HG02852 (cell line): ENCODE results near the gene ABLIM2.
A peak's percentile ranks its signal among the peaks of the same experiment; 100 is the strongest.
"Not testable (repeated sequence)": the region's sequence is repeated elsewhere in the genome, so short reads cannot be mapped to it uniquely, and the experiment has no call there.

Source experiments
- ATAC-seq: cut with Tn5 transposase; IDR thresholded peaks from one replicate; pipeline ENCODE4 v1.9.1; 2021; ENCODE audit warnings: mild to moderate bottlenecking, moderate library complexity; ENCODE audit not compliant: unreplicated experiment

Gene ABLIM2

DNA sequence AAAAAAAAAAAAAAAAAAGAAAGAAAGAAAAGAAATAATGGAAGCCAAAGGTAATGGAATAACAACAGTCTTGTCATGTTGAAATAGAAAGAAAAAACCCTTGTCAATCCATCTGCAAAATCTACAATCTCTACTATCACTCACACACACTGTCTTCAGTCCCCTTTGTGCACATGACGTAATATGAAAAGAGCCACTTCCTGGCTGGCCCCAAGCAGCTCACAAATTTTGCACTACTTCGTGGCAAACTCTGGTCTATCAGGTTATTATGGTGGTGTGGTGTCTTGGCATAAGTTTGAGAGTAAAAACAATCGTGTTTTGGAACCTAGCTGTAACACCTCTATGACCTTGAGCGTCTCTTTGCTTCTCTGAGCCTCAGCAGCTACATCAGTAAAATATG lies 210.7 kb downstream of the ABLIM2 start:
- no peak for ATAC-seq

DNA sequence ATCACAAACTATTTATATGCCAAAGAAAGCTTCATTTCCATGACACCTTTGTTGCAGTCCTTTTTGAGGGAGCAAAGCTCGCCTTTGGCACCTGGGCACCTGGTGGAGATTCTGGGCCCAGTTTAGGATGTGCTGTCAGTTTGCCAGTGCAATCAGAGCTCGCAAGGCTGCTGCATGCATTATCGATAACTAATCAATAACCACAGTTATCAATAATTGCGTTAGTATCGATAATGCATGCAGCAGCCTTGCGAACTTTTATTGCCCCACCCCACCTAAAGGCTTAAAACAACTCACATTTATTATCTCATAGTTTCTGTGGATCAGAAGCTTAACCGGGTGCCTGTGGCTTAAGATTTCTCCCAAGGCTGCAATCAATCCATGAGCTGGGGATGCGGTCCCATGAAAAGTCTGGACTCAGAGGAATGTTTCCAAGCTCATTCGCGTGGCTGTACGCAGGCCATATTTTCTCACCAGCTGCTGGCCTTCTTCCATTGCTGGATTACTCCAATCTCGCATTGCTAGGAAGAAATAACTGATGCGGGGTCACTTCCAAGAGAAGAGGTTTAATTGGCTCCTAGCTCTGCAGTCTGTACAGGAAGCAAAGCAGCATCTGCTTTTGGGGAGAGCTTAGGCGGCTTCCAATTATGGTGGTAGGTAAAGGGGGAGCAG lies 212.8 kb downstream of the ABLIM2 start:
- no peak for ATAC-seq

DNA sequence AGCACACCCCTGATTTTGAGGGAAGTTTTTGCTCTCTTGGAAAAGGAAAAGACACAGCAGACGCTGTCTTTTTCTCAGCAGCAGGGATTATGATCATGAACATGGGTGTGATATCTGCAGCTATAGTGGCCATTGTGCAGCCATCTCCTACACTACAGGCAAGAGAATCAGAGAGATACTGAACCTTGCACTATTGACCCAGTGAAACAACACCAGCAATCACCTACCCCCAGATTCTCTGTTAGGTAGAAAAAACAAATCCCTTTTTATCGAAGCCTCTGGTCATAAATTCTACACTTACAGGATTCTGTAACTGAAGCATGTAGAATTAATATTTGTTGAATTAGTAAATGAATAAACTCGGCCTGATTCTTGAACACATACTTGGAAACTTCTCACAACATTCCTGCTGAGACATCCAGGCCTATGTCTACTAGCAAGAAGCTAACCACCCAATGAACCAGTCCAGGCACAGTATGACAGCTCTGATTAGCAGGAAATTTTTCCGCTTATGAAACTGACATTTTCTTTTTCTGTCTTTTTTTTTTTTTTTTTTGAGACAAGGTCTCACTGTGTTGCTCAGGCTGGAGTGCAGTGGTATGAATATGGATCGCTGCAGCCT lies 213.9 kb downstream of the ABLIM2 start:
- ATAC-seq: no peak

DNA sequence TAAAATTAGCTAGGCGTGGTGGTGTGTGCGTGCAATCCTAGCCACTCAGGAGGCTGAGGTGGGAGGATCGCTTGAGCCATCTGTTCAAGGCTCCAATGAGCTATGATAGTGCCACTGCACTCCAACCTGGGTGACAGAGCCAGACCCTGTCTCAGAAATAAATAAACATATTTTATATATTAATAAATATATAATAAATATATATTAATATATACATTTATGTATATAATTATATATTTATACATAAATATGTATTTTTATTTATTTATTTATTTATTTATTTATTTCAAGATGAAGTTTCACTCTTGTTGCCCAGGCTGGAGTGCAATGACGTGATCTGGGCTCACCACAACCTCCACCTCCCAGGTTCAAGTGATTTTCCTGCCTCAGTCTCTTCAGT lies 214.9 kb downstream of the ABLIM2 start:
- not testable (repeated sequence) for ATAC-seq

DNA sequence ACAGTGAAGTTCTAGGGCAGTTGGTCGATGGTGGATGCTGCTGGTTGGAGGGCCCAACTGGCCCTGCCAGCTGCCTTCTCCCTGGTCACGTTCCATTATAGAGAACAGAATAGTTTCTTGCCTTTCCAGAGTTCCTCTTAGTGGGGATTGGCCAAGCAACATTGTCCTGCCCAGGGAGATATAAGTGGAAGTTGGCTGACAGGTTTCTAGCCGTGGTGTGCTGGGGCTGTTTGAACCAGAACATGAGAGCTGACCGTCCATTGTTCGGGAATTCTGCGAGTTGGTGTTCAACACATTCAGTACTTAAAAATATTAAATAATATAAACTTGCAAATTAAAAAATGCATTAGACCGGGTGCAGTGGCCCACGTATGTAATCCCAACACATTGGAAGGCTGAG lies 215.4 kb downstream of the ABLIM2 start:
- ATAC-seq: no peak

DNA sequence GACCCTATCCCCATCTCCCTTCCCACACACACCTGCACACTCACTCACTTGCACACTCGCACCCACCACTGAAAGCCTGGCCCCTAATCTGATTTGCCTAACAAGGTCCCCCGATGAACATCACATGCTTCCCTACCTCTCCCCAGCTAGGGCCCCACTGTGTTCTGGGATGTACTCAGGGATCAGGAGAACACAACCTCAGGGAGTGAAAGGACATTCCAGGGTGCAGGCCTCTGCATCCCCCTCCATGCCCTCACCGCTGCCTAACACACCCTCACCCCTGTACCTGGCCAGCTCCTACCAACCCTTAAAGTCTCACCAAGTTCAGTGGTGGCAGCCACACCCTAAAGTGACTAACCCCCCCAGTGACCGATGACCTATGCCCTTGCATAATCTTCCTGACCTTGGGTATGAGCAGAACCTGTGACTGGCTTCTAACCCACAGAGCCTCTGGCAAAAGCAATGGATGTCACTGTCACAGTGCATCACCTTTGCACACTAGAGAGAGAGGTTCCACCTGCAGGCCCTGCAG lies 216.6 kb downstream of the ABLIM2 start:
- no peak for ATAC-seq

DNA sequence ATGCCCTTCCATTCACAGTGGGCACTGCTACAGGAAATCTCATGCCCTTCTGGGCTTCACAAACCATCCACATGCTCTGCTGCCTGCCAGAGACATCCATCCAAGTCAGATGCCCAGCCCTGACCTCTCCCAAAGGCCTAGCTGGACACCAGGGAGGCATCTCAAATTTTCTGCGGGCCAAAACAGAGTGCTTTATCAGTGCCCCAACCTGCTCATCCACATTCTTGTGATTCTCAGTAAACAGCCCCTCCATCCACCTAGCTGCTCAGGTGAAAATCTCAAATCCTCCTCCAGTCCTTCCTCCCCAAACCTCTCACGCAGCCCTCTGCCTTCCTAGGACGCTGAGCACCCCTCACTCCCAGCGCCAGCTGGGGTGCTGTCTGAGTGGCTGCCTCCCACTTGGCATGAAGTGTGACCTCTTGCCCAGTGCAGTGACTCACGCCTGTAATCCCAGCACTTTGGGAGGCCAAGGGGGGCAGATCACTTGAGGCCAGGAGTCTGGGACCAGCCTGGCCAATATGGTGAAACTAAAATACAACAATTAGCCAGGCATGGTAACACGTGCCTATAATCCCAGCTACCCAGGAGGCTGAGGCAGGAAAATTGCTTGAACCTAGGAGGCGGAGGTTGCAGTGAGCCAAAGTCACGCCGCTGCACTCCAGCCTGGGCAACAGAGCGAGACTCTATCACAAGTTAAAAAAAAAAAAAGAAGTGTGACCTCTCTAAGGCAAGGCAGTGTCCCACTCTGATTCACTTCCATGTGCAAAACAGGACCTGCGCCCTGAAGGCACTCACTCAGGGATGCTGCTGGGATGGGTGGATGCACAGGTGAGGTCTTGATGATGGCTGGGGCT lies 217.3 kb downstream of the ABLIM2 start:
- no peak for ATAC-seq

DNA sequence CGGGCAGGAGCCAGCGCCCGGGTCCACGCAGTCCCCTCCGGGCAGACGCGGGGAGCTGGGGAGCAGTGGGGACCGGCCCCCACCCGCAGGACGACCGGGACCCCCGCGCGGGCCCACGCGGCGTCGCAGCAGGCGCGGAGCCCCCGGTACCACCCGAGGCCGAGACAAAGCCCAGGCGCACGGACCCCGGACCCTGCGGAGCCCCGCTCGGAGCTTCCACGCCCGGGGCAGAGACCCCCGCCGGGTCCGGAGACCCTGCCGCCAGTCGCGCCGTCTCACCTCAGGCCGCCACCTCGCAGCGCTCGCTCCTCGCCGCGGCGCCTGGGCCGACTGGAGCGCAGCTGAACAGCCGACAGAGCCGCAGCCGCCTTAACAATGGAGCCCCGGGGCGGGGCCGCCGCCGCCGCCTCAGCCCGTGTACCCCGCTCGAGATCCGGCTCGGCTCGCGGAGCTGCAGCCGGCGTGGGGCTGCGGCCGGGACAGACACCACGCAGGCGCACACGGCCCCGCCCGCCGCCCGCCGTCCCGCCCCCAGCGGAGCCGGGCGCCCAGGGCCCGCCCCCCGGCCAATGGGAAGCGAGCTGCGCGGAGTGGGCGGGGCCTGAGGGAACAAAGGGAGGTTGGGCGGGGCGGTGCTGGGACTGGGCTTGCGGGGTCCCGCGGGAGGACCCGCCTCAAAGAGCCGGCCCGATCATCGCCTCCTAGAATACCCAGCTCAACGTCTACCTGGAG lies 219.1 kb downstream of the ABLIM2 start, which contains the start of gene AFAP1:
TSS of gene AFAP1 (minus strand) at position 485 of the 732 bp plus-strand sequence. CDS start 67,783 bp downstream, outside the sequence.
- peak; percentile 93 for ATAC-seq

DNA sequence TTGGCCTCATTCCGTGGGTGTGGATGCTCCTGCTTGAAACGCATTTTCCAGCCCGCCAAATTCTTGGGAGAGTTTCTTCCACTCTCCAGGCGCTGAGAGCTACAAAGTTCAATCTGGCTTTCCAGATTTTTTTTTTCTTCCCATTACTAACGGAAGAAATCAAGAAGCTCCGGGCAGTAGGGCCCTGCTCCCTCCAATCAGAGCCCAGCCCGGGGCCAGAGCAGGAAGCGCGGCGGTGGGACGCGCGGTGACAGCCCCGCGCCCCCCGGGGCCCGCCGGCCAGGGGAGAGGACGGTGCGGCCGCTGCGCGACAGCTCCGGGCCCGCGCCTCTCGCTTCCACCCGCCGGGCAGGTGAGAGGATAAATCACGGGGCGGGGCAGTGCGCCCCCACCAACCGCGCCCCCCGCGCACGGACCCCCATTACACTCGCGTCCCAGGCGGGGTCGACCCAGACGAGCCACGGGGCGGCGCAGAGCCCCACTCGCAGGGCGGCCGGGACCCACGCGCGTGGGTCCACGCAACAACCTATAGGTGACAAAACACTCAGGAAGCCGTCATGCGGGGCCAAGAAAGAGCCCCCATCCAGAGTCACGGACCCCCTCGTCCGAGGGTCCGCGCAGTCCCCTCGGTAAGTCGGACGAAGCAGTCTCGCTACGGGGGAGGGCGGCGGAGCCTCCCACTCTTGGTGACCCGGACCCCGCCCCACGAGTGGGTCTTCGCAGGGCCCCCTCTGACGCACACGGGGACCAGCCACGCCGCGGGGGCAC lies 219.8 kb downstream of the ABLIM2 start:
- ATAC-seq: peak; percentile 5

DNA sequence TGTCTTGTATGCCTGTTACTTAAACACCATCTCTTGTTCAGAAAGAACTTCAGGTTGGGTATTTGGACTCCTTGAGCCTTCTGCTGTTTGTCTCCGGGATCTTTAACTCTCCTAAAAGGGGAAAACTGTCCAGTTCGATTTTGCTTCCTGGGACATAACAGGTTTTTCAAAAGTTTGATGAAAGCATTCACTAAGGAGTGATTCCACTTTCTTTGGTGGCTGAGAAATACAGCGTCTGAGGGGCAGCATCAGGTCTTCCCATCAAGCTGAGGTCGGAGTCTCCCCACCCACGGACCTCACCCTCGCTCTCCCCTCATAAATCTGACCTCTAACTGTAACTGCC lies 220.4 kb downstream of the ABLIM2 start:
- ATAC-seq: no peak

DNA sequence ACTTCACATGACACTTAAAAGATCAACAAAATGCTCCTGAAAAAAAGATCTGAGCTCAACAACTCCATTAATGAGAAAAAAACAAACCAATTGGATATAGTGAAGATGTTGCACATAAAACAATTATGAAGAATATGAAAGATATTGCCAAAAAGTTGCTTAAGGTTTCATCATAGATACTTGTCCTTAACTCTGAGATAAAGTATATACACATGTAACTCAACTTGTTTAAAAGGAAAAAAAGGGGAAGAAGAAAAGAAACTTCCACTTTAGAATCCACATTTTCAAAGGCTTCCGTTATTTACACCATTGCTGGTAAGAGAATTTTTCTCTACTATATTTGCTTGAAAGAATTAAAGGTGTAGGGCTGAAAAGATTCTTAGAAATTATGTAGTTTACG lies 221.6 kb downstream of the ABLIM2 start:
- no peak for ATAC-seq

DNA sequence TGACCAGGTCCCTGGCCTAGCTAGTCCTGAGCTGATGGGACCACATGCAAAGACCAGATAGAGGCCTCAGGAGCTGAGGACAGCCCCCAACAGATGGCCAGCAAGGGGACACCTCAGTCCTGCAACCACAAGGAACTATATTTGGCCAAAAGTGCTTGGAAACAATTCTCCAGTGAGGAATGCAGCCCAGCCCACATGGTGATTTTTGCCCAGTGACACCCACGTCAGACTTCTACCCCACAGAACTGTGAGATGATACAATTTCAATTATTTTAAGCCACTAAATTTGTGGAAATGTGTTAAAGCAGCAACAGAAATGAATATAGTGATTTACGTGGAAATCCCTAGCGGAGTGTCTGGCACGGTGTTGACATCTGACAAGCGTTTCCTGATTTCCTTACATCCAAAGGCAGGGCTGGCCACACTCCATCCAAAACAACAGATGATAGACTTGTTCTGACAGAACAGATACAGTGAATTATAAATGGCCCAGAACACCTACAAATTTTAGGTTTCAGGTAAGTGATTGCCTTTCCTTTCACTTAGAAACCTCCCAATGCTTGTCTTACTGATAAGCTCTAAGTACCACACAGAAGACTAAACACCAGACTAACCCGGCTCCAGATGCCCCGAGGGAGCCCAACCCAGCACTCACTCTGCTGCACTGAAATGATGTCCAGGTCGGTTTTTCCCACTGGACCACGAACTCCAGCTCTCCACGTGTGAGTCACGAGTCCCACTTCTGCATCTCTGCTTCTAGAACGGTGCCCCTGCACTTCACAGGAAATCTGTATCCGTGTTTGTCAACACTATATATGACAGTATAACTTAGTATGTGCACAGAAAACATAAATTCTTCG lies 224.7 kb downstream of the ABLIM2 start:
- ATAC-seq: no peak

DNA sequence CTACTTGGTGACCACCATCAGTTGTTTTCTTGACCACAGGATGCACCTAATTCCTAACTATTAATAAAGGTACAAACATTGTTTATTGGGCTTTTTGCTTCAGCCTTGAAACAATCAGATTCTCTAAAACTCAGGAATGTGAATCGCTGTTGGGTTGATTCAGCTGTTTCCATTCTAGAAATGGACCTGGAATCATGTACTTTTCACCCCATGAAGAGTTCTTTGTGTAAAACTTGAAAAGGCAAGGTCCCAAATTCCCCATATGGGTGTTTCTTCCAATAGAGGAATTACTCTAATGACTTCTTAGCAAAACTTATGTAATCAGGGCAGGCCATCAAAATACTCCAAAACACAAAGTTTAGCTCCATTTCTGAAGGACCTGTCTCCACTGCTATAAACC lies 226.3 kb downstream of the ABLIM2 start:
- ATAC-seq: no peak

DNA sequence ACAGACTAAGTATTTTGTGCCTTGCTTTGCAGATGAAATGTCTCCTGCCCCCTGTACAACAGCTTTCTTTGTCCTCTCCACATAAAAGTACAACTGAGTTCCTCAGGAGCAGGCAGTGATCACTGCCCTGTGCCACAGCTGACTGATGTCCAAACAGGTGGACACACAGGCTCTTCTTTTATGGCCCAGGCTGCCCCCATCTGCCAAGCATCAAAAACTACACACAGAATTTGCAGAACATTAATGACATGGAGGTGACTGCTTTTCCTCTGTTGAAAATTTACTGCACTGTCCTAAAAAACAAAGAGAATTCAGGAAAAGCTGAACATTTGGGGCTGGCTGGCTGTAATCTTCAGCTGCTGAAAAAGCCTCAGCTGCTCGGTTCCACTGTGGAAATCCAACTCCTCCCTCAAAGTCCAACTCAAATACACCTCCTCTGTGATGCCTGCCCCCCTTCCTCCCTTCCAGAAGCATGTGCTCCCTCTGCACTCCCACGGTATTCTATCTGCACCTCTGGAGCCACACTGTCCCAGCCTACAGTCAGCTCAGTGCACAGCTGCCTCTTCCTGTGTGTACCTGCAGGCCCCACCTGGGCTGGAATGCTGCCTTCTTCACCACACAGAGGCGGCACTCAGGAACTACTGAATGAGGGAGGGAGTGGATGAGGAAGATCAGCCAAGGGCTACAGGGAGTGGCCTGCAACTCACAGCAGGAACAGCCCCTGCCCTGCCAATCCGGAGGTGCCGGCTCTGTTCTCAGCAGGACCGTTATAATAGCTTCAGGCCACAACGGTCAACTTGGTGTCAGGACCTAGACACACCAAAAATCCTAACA lies 229.3 kb downstream of the ABLIM2 start:
- ATAC-seq: no peak

DNA sequence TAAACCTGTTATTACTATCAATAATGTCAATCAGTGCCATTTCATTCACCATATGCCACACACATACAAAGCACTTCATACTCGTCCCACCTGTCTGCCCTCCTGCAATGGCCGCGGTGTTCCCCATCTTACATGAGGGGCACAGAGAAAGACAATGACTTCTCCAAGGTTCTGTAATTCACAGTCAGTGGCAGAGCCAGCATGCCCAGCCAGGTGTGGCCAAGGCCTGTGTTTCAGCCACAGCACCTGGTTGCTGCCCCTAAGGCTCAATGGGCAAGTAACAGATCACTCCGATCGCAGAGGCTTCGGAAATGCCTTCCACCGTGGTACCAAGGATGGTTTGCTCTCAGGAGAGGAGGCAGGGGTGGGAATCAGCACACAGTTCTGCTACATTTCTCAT lies 229.9 kb downstream of the ABLIM2 start:
- no peak for ATAC-seq

DNA sequence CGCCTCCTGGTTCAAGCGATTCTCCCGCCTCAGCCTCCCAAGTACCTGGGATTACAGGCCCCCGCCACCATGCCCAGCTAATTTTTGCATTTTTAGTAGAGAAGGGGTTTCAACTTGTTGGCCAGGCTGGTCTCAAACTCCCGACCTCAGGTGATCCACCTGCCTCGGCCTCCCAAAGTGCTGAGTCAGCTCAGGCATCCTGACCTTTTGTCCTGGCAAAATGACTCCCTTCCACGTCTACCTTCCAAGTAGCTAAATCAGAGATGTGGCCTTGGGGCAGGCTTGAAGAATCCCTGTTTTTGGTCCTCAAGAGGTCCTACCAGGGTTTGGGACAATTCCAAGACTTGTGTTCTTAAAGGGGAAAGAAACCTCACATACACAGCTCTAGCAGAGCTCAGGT lies 231.8 kb downstream of the ABLIM2 start:
- no peak for ATAC-seq

DNA sequence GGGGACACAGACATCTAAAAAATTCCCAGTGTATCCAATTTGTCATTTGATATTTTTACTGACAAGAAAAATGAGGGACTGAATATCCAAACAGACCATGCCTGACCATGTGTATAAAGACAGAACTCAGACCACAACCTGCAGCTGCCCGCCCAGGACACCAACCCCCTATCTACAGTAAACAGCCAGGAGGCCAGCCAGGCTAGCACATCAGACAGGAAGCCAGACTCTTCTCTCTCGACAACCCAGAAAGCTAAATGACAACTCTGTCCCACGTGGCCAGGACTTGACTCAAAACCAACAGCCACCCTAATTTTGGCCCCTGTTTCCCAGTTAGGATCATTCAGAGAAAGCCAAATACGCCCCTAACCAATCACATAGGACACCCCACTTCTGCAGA lies 234.0 kb downstream of the ABLIM2 start:
- no peak for ATAC-seq

DNA sequence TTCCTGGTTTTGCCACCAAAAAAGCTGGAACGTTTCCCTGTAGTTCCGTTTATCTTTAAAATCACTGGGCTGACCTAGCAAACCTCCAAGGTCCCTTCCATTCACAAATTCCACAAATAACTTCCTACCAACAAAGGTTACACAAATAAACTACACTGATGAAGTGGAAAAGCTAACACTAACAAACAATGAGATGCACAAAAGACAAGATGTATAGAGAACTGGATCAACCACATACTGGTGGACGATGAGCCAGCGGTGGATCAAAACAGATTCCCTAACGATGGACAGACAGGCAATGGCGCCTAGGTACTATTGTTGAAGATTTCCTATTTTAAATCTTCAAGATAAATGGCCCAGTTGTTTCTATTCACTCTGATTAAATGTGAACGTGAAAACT lies 234.4 kb downstream of the ABLIM2 start:
- no peak for ATAC-seq
